HG03378 (cell line): ENCODE results near the gene ZNF799.
"Not testable (repeated sequence)": the region's sequence is repeated elsewhere in the genome, so short reads cannot be mapped to it uniquely, and the experiment has no call there.

Experiments used
- ATAC-seq: cut with Tn5 transposase; IDR thresholded peaks from one replicate; pipeline ENCODE4 v1.9.1; 2021; ENCODE audit warnings: mild to moderate bottlenecking, moderate library complexity; ENCODE audit not compliant: unreplicated experiment

ZNF799 gene

DNA sequence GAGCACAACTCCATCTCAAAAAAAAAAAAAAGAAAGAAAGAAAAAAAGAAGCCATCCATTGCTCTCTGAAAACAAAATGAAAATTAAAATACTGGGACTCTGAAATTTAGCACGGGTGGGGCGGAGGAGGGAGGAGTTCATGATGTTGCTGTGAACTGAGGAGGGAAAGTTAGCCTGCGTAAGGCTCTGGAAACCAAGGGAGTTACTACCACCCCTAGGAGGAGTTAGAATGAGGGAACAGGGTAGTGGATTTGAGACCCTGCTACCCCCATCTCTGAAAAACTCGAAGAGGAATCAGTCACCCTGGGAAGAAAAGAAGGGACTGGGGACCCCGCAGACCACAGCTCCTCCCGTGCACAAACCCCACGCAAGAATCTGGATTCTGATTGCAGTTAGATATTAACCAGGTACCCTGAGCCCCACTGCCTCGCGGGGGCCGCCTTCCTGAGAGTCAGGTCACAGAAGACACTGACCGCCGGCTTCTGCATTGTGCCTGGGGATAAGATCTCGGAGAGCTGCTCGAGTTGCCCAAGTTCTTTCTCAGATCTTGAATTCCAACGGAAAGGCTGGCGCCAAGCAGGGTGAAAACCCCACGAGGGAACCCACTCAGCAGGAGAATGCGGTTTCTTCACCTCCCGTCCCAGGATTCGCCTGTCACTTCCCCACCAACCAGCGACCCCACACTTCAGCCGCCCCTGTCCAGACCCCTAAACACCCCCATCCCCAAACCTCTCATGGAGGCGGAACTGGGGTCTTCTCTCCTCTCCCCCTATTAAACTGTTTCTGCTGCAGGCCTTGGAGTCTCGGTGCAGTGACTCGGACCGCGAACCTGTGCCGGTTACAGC, 36.5 kb downstream of the ZNF799 start:
- no peak for ATAC-seq

DNA sequence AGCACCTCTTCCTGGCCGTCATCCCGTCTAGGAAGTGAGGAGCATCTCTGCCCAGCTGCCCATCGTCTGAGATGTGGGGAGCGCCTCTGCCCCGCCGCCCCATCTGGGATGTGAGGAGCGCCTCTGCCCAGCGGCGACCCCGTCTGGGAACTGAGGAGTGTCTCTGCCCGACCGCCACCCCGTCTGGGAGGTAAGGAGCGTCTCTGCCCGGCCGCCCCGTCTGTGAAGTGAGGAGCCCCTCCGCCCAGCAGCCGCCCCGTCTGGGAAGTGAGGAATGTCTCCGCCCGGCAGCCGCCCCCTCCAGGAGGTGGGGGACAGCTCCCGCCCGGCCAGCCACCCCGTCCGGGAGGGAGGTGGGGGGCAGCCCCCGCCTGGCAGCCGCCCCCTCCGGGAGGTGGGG, 38.8 kb downstream of the ZNF799 start:
- ATAC-seq, result not testable (repeated sequence)

DNA sequence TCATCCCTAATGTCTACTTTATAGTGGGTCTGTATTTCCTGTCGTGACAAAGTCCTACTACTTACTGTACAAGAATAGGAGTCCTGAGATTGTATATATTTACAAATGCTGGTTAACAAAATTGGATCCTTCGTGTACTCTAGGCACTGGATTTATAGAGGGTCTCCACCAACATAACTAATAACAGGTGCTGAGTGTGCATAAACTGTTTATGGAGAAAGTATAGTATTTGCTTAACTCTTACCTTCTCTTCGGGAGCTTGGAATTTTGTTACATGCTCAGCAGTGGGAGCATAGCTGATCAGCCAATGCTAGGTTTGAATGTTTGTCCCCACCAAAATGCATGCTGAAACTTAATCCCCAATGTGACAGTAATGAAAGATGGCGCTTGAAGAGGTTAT, 47.7 kb downstream of the ZNF799 start:
- ATAC-seq, result no peak

DNA sequence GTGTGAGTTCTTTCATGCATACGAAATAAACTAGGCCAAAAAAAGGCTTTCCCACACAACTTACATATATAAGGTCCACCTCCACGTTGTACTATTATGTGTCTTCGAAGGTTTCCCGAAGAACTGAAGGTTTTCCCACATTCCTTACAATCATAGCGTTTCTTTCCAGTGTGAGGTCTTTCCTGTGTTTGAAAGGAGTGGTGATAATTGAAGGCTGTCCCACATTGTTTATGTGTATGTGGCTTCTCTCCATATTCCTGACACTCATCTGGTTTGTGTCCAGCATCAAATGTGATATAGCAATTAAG, 50.2 kb downstream of the ZNF799 start:
- ATAC-seq, result no peak

DNA sequence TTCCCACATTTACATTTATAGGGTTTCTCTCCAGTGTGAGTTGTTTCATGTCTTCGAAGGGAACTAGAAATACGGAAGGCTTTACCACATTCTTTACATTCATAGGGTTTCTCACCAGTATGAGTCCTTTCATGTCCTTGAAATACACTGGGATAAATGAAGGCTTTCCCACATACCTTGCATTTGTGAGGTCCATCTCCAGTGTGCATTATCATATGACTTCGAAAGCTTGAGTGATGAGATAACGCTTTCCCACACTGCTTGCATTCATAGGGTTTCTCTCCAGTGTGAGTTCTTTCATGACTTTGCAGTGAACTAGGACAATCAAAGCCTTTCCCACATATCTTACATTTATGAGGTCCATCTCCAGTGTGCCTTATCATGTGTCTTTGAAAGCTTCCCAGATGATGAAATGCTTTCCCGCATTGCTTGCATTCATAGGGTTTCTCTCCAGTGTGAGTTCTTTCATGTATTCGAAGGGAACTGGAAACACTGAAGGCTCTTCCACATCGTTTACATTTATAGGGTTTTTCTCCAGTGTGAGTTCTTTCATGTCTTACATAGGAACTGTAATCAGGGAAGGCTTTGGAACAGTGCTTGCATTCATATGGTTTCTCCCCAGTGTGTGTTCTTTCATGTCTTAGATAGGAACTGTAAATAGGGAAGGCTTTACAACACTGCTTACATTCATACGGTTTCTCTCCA, 50.7 kb downstream of the ZNF799 start:
- ATAC-seq, result no peak

DNA sequence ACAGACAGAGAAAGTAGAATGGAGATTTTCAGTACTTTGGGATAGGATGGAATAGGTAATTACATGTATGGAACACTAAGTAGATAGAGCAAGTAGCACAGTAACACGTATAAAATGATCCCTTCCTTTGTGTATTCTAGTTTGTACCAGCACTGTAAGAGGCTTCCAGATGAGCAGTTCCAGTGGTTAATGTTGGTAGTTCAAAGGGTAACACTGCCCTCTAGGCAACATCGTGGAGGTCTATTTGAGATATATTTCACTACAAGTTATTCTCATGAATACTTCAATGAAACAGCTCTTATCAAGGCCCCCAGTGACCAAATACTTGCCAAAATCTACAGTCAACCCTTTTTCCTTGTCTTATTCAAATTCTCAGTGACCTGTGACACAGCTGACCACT, 54.2 kb downstream of the ZNF799 start:
- no peak for ATAC-seq

DNA sequence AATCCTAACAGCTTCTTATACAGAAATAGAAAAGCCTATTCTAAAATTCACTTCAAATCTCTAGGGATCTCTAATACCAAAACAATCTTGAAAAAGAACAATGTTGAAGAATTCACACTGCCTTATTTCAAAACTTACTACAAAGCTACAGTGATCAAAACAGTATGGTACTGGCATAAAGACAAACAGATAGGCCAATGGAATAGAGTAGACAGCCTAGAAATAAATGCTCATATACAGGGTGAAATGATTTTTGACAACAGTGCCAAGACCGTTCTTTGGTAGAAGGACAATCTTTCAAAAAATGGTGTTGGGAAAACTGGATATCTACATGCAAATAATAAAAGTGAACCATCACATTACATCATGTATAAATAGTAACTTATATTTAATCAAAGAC, 55.9 kb downstream of the ZNF799 start:
- no peak for ATAC-seq
